Breast epithelium (tissue), 3 donors: Measurements from ENCODE around the gene DMD.

Experiments
- POLR2A ChIP-seq: fragments of 450-650 bp; IDR thresholded peaks from one replicate; pipeline ENCODE4 v1.6.1; 2016; ENCODE audit warnings: antibody characterized with exemption, mild to moderate bottlenecking, moderate library complexity
- TF ChIP-seq, protein P1 (sequence below), 3 donors: fragments of 450-650 bp; IDR thresholded peaks; one replicate each; pipeline ENCODE4 v1.5.1; 2016 to 2017; ENCODE audit warnings: antibody characterized with exemption in 3 of 3, mild to moderate bottlenecking in 3 of 3, moderate library complexity in 3 of 3

GRCh38 chrX:32267796-32268195 lies 943.6 kb downstream of the DMD start:
- TF ChIP-seq, protein P1, sequence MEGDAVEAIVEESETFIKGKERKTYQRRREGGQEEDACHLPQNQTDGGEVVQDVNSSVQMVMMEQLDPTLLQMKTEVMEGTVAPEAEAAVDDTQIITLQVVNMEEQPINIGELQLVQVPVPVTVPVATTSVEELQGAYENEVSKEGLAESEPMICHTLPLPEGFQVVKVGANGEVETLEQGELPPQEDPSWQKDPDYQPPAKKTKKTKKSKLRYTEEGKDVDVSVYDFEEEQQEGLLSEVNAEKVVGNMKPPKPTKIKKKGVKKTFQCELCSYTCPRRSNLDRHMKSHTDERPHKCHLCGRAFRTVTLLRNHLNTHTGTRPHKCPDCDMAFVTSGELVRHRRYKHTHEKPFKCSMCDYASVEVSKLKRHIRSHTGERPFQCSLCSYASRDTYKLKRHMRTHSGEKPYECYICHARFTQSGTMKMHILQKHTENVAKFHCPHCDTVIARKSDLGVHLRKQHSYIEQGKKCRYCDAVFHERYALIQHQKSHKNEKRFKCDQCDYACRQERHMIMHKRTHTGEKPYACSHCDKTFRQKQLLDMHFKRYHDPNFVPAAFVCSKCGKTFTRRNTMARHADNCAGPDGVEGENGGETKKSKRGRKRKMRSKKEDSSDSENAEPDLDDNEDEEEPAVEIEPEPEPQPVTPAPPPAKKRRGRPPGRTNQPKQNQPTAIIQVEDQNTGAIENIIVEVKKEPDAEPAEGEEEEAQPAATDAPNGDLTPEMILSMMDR (IDR thresholded peaks at IDR 0.05), result no peak
- no peak for TF ChIP-seq POLR2A
